Esophagus squamous epithelium (tissue), 5 donors: ENCODE results near the gene BPIFB1. TPM values are rescaled to one million over a fixed set of nuclear protein-coding genes. Genes with fewer than 3 reads are reported as not detected.

Source experiments
- DNase-seq: peaks from one replicate; lab custom pipeline; 2025; lab: John Stamatoyannopoulos, UW
- H3K27ac ChIP-seq, 4 donors: fragments of 200-600 bp; sonication (generic); one replicate each; pipeline ENCODE4 v1.5.1; 2016 to 2019; ENCODE audit warnings: mild to moderate bottlenecking in 1 of 4
- H3K27me3 ChIP-seq, 4 donors: fragments of 200-600 bp; sonication (generic); 1 replicate in 3 of 4; 2 replicates in 1 of 4; pipeline versions ENCODE4 v1.5.1 to v1.6.0; 2017 to 2021; ENCODE audit warnings: antibody characterized with exemption in 1 of 4
- H3K36me3 ChIP-seq, 3 donors: fragments of 200-600 bp; sonication (generic); one replicate each; pipeline ENCODE4 v1.5.1; 2016 to 2019
- H3K4me1 ChIP-seq, 3 donors: fragments of 200-600 bp; sonication (generic); one replicate each; pipeline ENCODE4 v1.5.1; 2017 to 2019
- H3K4me3 ChIP-seq, 4 donors: fragments of 200-600 bp; sonication (generic); 1 replicate in 3 of 4; 2 replicates in 1 of 4; pipeline ENCODE4 v1.5.1; 2016 to 2019; ENCODE audit warnings: mild to moderate bottlenecking in 2 of 4, moderate library complexity in 1 of 4
- H3K9me3 ChIP-seq, 3 donors: fragments of 200-600 bp; sonication (generic); one replicate each; pipeline ENCODE4 v1.5.1; 2016 to 2019
- POLR2A ChIP-seq, 4 donors: fragments of 450-650 bp; IDR thresholded peaks; one replicate each; pipeline ENCODE4 v1.6.1; 2017; ENCODE audit warnings: antibody characterized with exemption in 4 of 4, mild to moderate bottlenecking in 4 of 4, moderate library complexity in 3 of 4
- WGBS, 2 donors: methylation state at CpG; one replicate each; pipeline ENCODE4 v1.1.5; 2018; 5-methylcytosine and 5-hydroxymethylcytosine counted together
- intact Hi-C: fragments of 100-400 bp; cut with DNase I; formaldehyde crosslinking; loops from one replicate; pipeline ENCODE4 v1.15.0; 2022
- total RNA-seq, 4 donors: library from RNA; depleted of rRNA; stranded (reverse); fragments of >200 nt; gene quantifications; one replicate each; pipeline ENCODE4 v1.1.0, GENCODE V29; 2016
- TF ChIP-seq, protein P1 (sequence below), 6 experiments: fragments of 450-650 bp in 4 of 6; fragments of 200-600 bp in 2 of 6; sonication (generic) in 2 of 6; IDR thresholded peaks; one replicate each; pipeline ENCODE4 v1.5.1; 2016 to 2019; ENCODE audit warnings: antibody characterized with exemption in 6 of 6, mild to moderate bottlenecking in 4 of 6, moderate library complexity in 4 of 6
- donor health status: DM: yes; HTN: yes; CAD: no.

The BPIFB1 gene
- total RNA-seq, 4 donors from 2014 or later, result 0.38 to 99.4 (median 4.3) TPM; not detected in 1

- no peak overlapping the region for H3K27ac ChIP-seq
- 64 to 74% methylated on average over 7 to 8 of the region's 8 CpGs for WGBS, 2 donors
- intact Hi-C loops, result no loop called here
- H3K27me3 ChIP-seq, result peaks cover 0 to 22% (median 0%) of the 10 kb centered on the region in 4 donors
- no peaks in the 10 kb centered on the region for H3K4me1 ChIP-seq
- no peaks in the 10 kb centered on the region for H3K36me3 ChIP-seq
- TF ChIP-seq, protein P1, sequence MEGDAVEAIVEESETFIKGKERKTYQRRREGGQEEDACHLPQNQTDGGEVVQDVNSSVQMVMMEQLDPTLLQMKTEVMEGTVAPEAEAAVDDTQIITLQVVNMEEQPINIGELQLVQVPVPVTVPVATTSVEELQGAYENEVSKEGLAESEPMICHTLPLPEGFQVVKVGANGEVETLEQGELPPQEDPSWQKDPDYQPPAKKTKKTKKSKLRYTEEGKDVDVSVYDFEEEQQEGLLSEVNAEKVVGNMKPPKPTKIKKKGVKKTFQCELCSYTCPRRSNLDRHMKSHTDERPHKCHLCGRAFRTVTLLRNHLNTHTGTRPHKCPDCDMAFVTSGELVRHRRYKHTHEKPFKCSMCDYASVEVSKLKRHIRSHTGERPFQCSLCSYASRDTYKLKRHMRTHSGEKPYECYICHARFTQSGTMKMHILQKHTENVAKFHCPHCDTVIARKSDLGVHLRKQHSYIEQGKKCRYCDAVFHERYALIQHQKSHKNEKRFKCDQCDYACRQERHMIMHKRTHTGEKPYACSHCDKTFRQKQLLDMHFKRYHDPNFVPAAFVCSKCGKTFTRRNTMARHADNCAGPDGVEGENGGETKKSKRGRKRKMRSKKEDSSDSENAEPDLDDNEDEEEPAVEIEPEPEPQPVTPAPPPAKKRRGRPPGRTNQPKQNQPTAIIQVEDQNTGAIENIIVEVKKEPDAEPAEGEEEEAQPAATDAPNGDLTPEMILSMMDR (IDR thresholded peaks at IDR 0.05), result no peak
- no peak for TF ChIP-seq POLR2A (IDR thresholded peaks at IDR 0.05)
- no peaks in the 10 kb centered on the region for H3K9me3 ChIP-seq
- no peak overlapping the region for H3K4me3 ChIP-seq
- DNase-seq, result no peak
These were observed 56.6 kb downstream of the BPIFB1 start for GRCh38 chr20:33339515-33340058.

DNA sequence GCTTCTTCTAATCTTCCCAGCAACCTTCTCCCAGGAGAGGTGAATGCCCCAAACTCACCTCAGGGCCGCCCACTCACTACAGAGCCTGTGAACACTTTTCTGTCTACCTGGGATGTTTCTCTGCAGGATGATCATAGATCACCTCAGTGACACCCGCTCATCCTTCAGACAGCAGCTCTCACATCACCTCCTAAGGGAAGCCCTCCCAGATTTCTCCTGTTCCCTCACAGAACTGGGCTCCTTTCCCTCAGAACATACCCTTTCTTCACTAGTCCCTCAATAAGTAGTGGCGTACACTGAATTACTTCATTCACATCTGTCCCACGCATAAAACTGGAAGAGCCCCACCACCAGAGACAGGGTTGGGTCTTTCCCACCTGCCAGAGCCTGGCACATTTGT lies 60.5 kb downstream of the BPIFB1 start:
- no peaks in the 10 kb centered on the region for H3K9me3 ChIP-seq
- no peaks in the 10 kb centered on the region for H3K4me1 ChIP-seq
- 93 to 97% methylated on average over 3 to 4 of the region's 4 CpGs for WGBS, 2 donors
- H3K4me3 ChIP-seq, result no peak overlapping the region
- intact Hi-C loops, result no loop called here
- no peak for TF ChIP-seq POLR2A (IDR thresholded peaks at IDR 0.05)
- TF ChIP-seq, protein P1 (IDR thresholded peaks at IDR 0.05), result no peak
- no peak overlapping the region for H3K27ac ChIP-seq
- no peaks in the 10 kb centered on the region for H3K36me3 ChIP-seq
- H3K27me3 ChIP-seq, result peaks cover 0 to 15% (median 0%) of the 10 kb centered on the region in 4 donors
- no peak for DNase-seq

- no peak overlapping the region for H3K4me3 ChIP-seq
- intact Hi-C loops, result no loop called here
- 79 to 81% methylated on average over 7 to 9 of the region's 9 CpGs for WGBS, 2 donors
- H3K9me3 ChIP-seq, result no peaks in the 10 kb centered on the region
- H3K27ac ChIP-seq, result no peak overlapping the region
- TF ChIP-seq POLR2A (IDR thresholded peaks at IDR 0.05), result no peak
- TF ChIP-seq, protein P1 (IDR thresholded peaks at IDR 0.05), result no peak
- H3K36me3 ChIP-seq, result peaks cover 0 to 15% (median 0%) of the 10 kb centered on the region in 3 donors
- peaks cover 0 to 15% (median 0%) of the 10 kb centered on the region in 4 donors for H3K27me3 ChIP-seq
- no peak for DNase-seq
- H3K4me1 ChIP-seq, result no peaks in the 10 kb centered on the region
These were observed 62.3 kb downstream of the BPIFB1 start for GRCh38 chr20:33345342-33345741.

- H3K27ac ChIP-seq, result no peak overlapping the region
- no peaks in the 10 kb centered on the region for H3K4me1 ChIP-seq
- TF ChIP-seq, protein P1 (IDR thresholded peaks at IDR 0.05), result no peak
- TF ChIP-seq POLR2A (IDR thresholded peaks at IDR 0.05), result no peak
- no peak overlapping the region for H3K4me3 ChIP-seq
- H3K9me3 ChIP-seq, result no peaks in the 10 kb centered on the region
- peaks cover 0 to 5% (median 0%) of the 10 kb centered on the region in 4 donors for H3K27me3 ChIP-seq
- no peak for DNase-seq
- H3K36me3 ChIP-seq, result peaks cover 0 to 35% (median 0%) of the 10 kb centered on the region in 3 donors
- WGBS, 2 donors, result 82 to 97% methylated on average over 6 to 10 of the region's 11 CpGs
- intact Hi-C loops, result no loop called here
These were observed 65.3 kb downstream of the BPIFB1 start for GRCh38 chr20:33348136-33348937.

DNA sequence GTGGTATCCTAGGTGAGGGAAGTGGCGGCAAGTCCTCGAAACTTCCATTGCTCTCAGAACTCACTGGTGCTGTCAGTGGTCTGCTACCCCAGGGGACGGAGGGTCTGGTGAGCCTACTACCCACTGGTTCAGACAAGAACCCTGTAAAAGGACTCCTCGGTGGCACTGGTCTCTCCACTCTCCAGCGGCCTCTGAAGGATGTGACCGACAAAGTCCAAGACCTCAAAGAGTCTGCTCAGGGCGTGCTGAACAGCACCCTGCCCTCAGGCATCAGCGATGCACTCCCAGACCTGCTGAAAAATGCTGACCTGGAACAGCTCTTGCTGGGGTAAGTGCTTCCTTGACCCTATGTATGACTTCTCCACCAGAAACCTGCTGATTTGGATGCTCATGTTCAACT lies 66.5 kb downstream of the BPIFB1 start:
- Histone ChIP-seq H3K27ac (no peak overlapping the region), H3K9me3 (no peaks in the 10 kb centered on the region), H3K27me3 (no peaks in the 10 kb centered on the region), H3K4me1 (no peaks in the 10 kb centered on the region), H3K36me3 (peaks cover 0 to 46% (median 0%) of the 10 kb centered on the region in 3 donors), H3K4me3 (no peak overlapping the region)
- intact Hi-C loops, result no loop called here
- no peak for DNase-seq
- 90 to 95% methylated on average over 4 to 6 of the region's 8 CpGs for WGBS, 2 donors
- TF ChIP-seq, protein P1 (IDR thresholded peaks at IDR 0.05), result no peak
- TF ChIP-seq POLR2A (IDR thresholded peaks at IDR 0.05), result no peak
